NCI-H2227 treated with DMSO at 0.1 percent for 48 hours (cell line): ENCODE results near the gene MFSD11.
A peak's percentile ranks its signal among the peaks of the same experiment; 100 is the strongest.
"Not testable (repeated sequence)": the region's sequence is repeated elsewhere in the genome, so short reads cannot be mapped to it uniquely, and the experiment has no call there.

Experiments used
- DNase-seq: peaks from one replicate; lab custom pipeline; 2025; lab: John Stamatoyannopoulos, UW

Gene MFSD11

GRCh38 chr17:76805319-76805718 is 67.4 kb downstream of the MFSD11 start:
- no peak for DNase-seq

- not testable (repeated sequence) for DNase-seq
Measured at GRCh38 chr17:76806151-76806550, 68.2 kb downstream of the MFSD11 start.

- not testable (repeated sequence) for DNase-seq
Measured at GRCh38 chr17:76806767-76807166, 68.8 kb downstream of the MFSD11 start.

- no peak for DNase-seq
Measured at GRCh38 chr17:76808326-76808725, 70.4 kb downstream of the MFSD11 start.

GRCh38 chr17:76810956-76811355 is 73.0 kb downstream of the MFSD11 start:
- peak; percentile 60 for DNase-seq

- no peak for DNase-seq
Measured at GRCh38 chr17:76811834-76812233, 73.9 kb downstream of the MFSD11 start.

- no peak for DNase-seq
Measured at GRCh38 chr17:76812263-76812662, 74.3 kb downstream of the MFSD11 start.

- DNase-seq, result no peak
Measured at GRCh38 chr17:76812968-76813367, 75.0 kb downstream of the MFSD11 start.

GRCh38 chr17:76815907-76816589 is 78.1 kb downstream of the MFSD11 start:
- DNase-seq, result not testable (repeated sequence)

GRCh38 chr17:76816590-76817135 is 78.7 kb downstream of the MFSD11 start:
- no peak for DNase-seq

GRCh38 chr17:76820039-76820438 is 82.1 kb downstream of the MFSD11 start:
- DNase-seq, result no peak

- no peak for DNase-seq
Measured at GRCh38 chr17:76820561-76820960, 82.6 kb downstream of the MFSD11 start.

GRCh38 chr17:76822184-76822778 is 84.4 kb downstream of the MFSD11 start:
- no peak for DNase-seq

GRCh38 chr17:76824093-76824492 is 86.2 kb downstream of the MFSD11 start:
- no peak for DNase-seq

GRCh38 chr17:76826330-76827068 is 88.6 kb downstream of the MFSD11 start:
- no peak for DNase-seq

GRCh38 chr17:76827736-76828135 is 89.8 kb downstream of the MFSD11 start:
- DNase-seq, result no peak
